ENCODE results near the gene HIGD2B. TPM values are rescaled to one million over a fixed set of nuclear protein-coding genes. Genes with fewer than 3 reads are reported as not detected.

The HIGD2B gene
- total RNA-seq (2016; rRNA removed; fragmentation: Illumina TruSeq; extraction: Trizol) (not detected in 2 replicates), polyA plus RNA-seq (2011; rRNA removed) (not detected in 2 replicates), polyA minus RNA-seq (2011; rRNA and poly(A)+ RNA removed; ENCODE audit: low replicate concordance) (0.84 TPM in 1 of 2 replicates, not detected in the other), Bru-seq, nascent RNA (percentile 23 among the genes with signal in this experiment), BruChase-seq, experiment 1, labeled RNA remaining after a 6-hour chase (percentile 16 among the genes with signal in this experiment), BruChase-seq, experiment 2, labeled RNA remaining after a 2-hour chase (percentile 23 among the genes with signal in this experiment)
- total RNA-seq (2016; cell fraction: cytosol; rRNA removed; fragmentation: Illumina TruSeq; extraction: Trizol; ENCODE audit: low read depth), result 0.26 and 0.40 TPM in 2 replicates
- 0.13 TPM in 1 of 2 replicates, not detected in the other for total RNA-seq (2016; cell fraction: insoluble cytoplasmic fraction; rRNA removed; fragmentation: Illumina TruSeq; extraction: Trizol)
- 0.22 and 0.28 TPM in 2 replicates for total RNA-seq (2016; cell fraction: membrane; rRNA removed; fragmentation: Illumina TruSeq; extraction: Trizol)
- not detected in 2 replicates for total RNA-seq (2016; cell fraction: nucleus; rRNA removed; fragmentation: Illumina TruSeq; extraction: Trizol)
- polyA plus RNA-seq (2011; cell fraction: cytosol; rRNA removed), result not detected in 2 replicates
- polyA plus RNA-seq (2011; cell fraction: nucleus; rRNA removed), result not detected in 2 replicates
- not detected in 2 replicates for polyA plus RNA-seq (2012)
- polyA plus RNA-seq (2016; cell fraction: cytosol; fragmentation: Illumina TruSeq; extraction: Trizol; ENCODE audit: low read depth), result not detected in 2 replicates
- not detected in 2 replicates for polyA plus RNA-seq (2016; cell fraction: insoluble cytoplasmic fraction; fragmentation: Illumina TruSeq; extraction: Trizol; ENCODE audit: low read depth)
- not detected in 2 replicates for polyA plus RNA-seq (2016; cell fraction: membrane; fragmentation: Illumina TruSeq; extraction: Trizol; ENCODE audit: low read depth)
- polyA plus RNA-seq (2016; cell fraction: nucleus; fragmentation: Illumina TruSeq; extraction: Trizol; ENCODE audit: insufficient read depth, low read depth), result not detected in 2 replicates
- not detected in 2 replicates for polyA minus RNA-seq (2011; cell fraction: cytosol; rRNA and poly(A)+ RNA removed)
- not detected in 2 replicates for polyA minus RNA-seq (2011; cell fraction: nucleus; rRNA and poly(A)+ RNA removed)
- long read RNA-seq, experiment 1, result 0 reads
- long read RNA-seq, experiment 2, result 0 reads

- H3K79me2 ChIP-seq (ENCODE audit: insufficient read depth, low read length), result peaks cover 2% of the 10 kb centered on the region
- no peaks in the 10 kb centered on the region for H3K36me3 ChIP-seq (replicated peaks in 1 of 2; ENCODE audit: control insufficient read depth in 1 of 2, insufficient read depth in 2 of 2, low read length in 2 of 2)
- peak; percentile 87 for FAIRE-seq
- H3K4me3 ChIP-seq (replicated peaks in 1 of 3; ENCODE audit: insufficient read depth in 1 of 3, low read depth in 2 of 3, low read length in 3 of 3), result peak within 1 kb of the TSS; percentile 68 to 98 (median 90)
- peak within 1 kb of the TSS; percentile 97 for H2AFZ ChIP-seq (ENCODE audit: low read length)
- DNase-seq (ENCODE audit: low spot score), result peak; percentile 87
- intact Hi-C loops (cut with micrococcal nuclease; ENCODE audit: unreplicated experiment) (loop anchor here (5.0 kb wide), 1 partner anchor 84 kb away; no protein-coding TSS in a partner anchor), in situ Hi-C loops (cut with HindIII; ENCODE audit: extremely low pct_ligation_motif_present, low pct_unique_long_range_greater_than_20kb) (loop anchor here (10.0 kb wide), 1 partner anchor 81 kb away; no protein-coding TSS in a partner anchor)
- CTCF ChIA-PET (ENCODE audit: low intra/inter-chr PET ratio, low total read pairs), result no interaction called here
- peaks cover 11% of the 10 kb centered on the region; the same call in 1 of the 2 replicates for H3K4me1 ChIP-seq (ENCODE audit: insufficient read depth, low read length)
- POLR2A ChIA-PET, result interaction anchor here (0.9 to 1.6 kb wide), 6 partner anchors 10 to 455 kb away, joined by 3 to 6 read pairs (median 4); partner anchors contain the start of genes HEXA and PKM
- peak; percentile 98 for ATAC-seq
- peak within 1 kb of the TSS; percentile 89 for H3K4me2 ChIP-seq (ENCODE audit: low read depth, low read length)
- no peaks in the 10 kb centered on the region for H4K20me1 ChIP-seq (ENCODE audit: insufficient read depth, low read length)
- TSS peak; percentile 90 for BruUV-seq (replicated peaks)
- peak within 1 kb of the TSS; percentile 83 for H3K9ac ChIP-seq (ENCODE audit: insufficient read depth, low read depth, low read length)
- no peaks in the 10 kb centered on the region; a peak in 2 of 5 replicates for H3K27me3 ChIP-seq (ENCODE audit: control insufficient read depth in 1 of 2, insufficient read depth in 2 of 2, low read length in 2 of 2)
- H3K27ac ChIP-seq (ENCODE audit: extremely low read length, insufficient read depth, low read length), result peak within 1 kb of the TSS; percentile 91
- 1% methylated on average over 34 of the region's 49 CpGs for WGBS (ENCODE audit: low lambda C conversion rate)
- no peaks in the 10 kb centered on the region for H3K9me3 ChIP-seq (ENCODE audit: low read length)
- peak; percentile 44 for TF ChIP-seq PITX1 (CRISPR knock-in tag; IDR thresholded peaks at IDR 0.05)
- peak; percentile 61; the same call in 1 of the 2 replicates for TF ChIP-seq ZNF224 (CRISPR knock-in tag; IDR thresholded peaks at IDR 0.05)
- TF ChIP-seq TEAD2 (CRISPR knock-in tag; IDR thresholded peaks at IDR 0.05), result no peak
- no peak for TF ChIP-seq ZNF557 (CRISPR knock-in tag; IDR thresholded peaks at IDR 0.05)
- TF ChIP-seq ZNF567 (CRISPR knock-in tag; IDR thresholded peaks at IDR 0.05; ENCODE audit: borderline replicate concordance), result 0 out of 2 replicates have a peak, but pooled peaks have one; percentile 16
- TF ChIP-seq ZNF460 (CRISPR knock-in tag; IDR thresholded peaks at IDR 0.05; ENCODE audit: borderline replicate concordance), result no peak
- peak; percentile 29; the same call in 1 of the 2 replicates for TF ChIP-seq ARHGAP35 (CRISPR knock-in tag; IDR thresholded peaks at IDR 0.05; ENCODE audit: borderline replicate concordance)
- 0 out of 2 replicates have a peak, but pooled peaks have one; percentile 18 for TF ChIP-seq ARID5B (CRISPR knock-in tag; IDR thresholded peaks at IDR 0.05)
- TF ChIP-seq MED1 (CRISPR knock-in tag; IDR thresholded peaks at IDR 0.05), result no peak
- TF ChIP-seq ZNF891 (CRISPR knock-in tag; IDR thresholded peaks at IDR 0.05), result peak; percentile 83
- 0 out of 2 replicates have a peak, but pooled peaks have one; percentile 39 for TF ChIP-seq SIN3B (IDR thresholded peaks at IDR 0.05; ENCODE audit: low read length)
- TF ChIP-seq ZFP36L2 (CRISPR knock-in tag; IDR thresholded peaks at IDR 0.05), result no peak
- TF ChIP-seq TOPORS (CRISPR knock-in tag; IDR thresholded peaks at IDR 0.05), result no peak
- TF ChIP-seq SP4 (CRISPR knock-in tag; IDR thresholded peaks at IDR 0.05), result peak; percentile 77; the same call in 1 of the 2 replicates
- TF ChIP-seq ZNF292 (CRISPR knock-in tag; IDR thresholded peaks at IDR 0.05; ENCODE audit: borderline replicate concordance, low read depth), result peak; percentile 51; the same call in 1 of the 2 replicates
These were observed at the start of gene HIGD2B, which contains the start of gene BBS4 for GRCh38 chr15:72685925-72686794. TSS of gene HIGD2B (minus strand) at chr15:72686182. CDS start at chr15:72676374, 9,808 bp downstream. TSS of gene BBS4 (plus strand) at chr15:72686207. CDS start at chr15:72686228, 21 bp downstream.
